Measurements from ENCODE around the gene YWHAQ. TPM values are rescaled to one million over a fixed set of nuclear protein-coding genes. Genes with fewer than 3 reads are reported as not detected.

Gene YWHAQ
- 100 to 1,000 TPM; 382 to 483 (median 439) TPM for polyA plus RNA-seq (ENCODE audit: insufficient read length in 3 of 3)
- long read RNA-seq, donor 1, transcript YWHAQ-202 (5 exons, 2,216 nt) = minor isoform, 29 of 85 reads
- long read RNA-seq, donor 1, transcript YWHAQ-201 (6 exons, 2,208 nt) = major isoform, 56 of 85 reads
- long read RNA-seq, donor 1, partial matches to known transcripts = 0 of 85 reads
- long read RNA-seq, donor 1, other reads (novel, unspliced or antisense) = 0 of 85 reads
- long read RNA-seq, donor 2, transcript YWHAQ-201 (6 exons, 2,208 nt) = major isoform, 59 of 100 reads
- long read RNA-seq, donor 2, transcript YWHAQ-202 (5 exons, 2,216 nt) = minor isoform, 18 of 100 reads
- long read RNA-seq, donor 2, partial matches to known transcripts = 23 of 100 reads
- long read RNA-seq, donor 2, other reads (novel, unspliced or antisense) = 0 of 100 reads
- long read RNA-seq, donor 3, transcript YWHAQ-201 (6 exons, 2,208 nt) = major isoform, 115 of 142 reads
- long read RNA-seq, donor 3, transcript YWHAQ-202 (5 exons, 2,216 nt) = minor isoform, 27 of 142 reads
- long read RNA-seq, donor 3, partial matches to known transcripts = 0 of 142 reads
- long read RNA-seq, donor 3, other reads (novel, unspliced or antisense) = 0 of 142 reads
- long read RNA-seq, donor 4, transcript YWHAQ-202 (5 exons, 2,216 nt) = minor isoform, 16 of 94 reads
- long read RNA-seq, donor 4, transcript YWHAQ-201 (6 exons, 2,208 nt) = major isoform, 73 of 94 reads
- long read RNA-seq, donor 4, partial matches to known transcripts = 5 of 94 reads
- long read RNA-seq, donor 4, other reads (novel, unspliced or antisense) = 0 of 94 reads
- long read RNA-seq, donor 5 = 0 reads
- long read RNA-seq, donor 6, transcript YWHAQ-202 (5 exons, 2,216 nt) = minor isoform, 20 of 113 reads
- long read RNA-seq, donor 6, transcript YWHAQ-201 (6 exons, 2,208 nt) = major isoform, 70 of 113 reads
- long read RNA-seq, donor 6, partial matches to known transcripts = 23 of 113 reads
- long read RNA-seq, donor 6, other reads (novel, unspliced or antisense) = 0 of 113 reads
- long read RNA-seq, donor 7, transcript YWHAQ-202 (5 exons, 2,216 nt) = minor isoform, 25 of 93 reads
- long read RNA-seq, donor 7, transcript YWHAQ-201 (6 exons, 2,208 nt) = major isoform, 61 of 93 reads
- long read RNA-seq, donor 7, partial matches to known transcripts = 7 of 93 reads
- long read RNA-seq, donor 7, other reads (novel, unspliced or antisense) = 0 of 93 reads
- long read RNA-seq, donor 8, transcript YWHAQ-201 (6 exons, 2,208 nt) = major isoform, 117 of 196 reads
- long read RNA-seq, donor 8, transcript YWHAQ-202 (5 exons, 2,216 nt) = minor isoform, 45 of 196 reads
- long read RNA-seq, donor 8, partial matches to known transcripts = 34 of 196 reads
- long read RNA-seq, donor 8, other reads (novel, unspliced or antisense) = 0 of 196 reads
- long read RNA-seq, donor 9, transcript YWHAQ-201 (6 exons, 2,208 nt) = major isoform, 98 of 122 reads
- long read RNA-seq, donor 9, transcript YWHAQ-202 (5 exons, 2,216 nt) = minor isoform, 24 of 122 reads
- long read RNA-seq, donor 9, partial matches to known transcripts = 0 of 122 reads
- long read RNA-seq, donor 9, other reads (novel, unspliced or antisense) = 0 of 122 reads
- long read RNA-seq, donor 10, transcript YWHAQ-201 (6 exons, 2,208 nt) = major isoform, 59 of 131 reads
- long read RNA-seq, donor 10, transcript YWHAQ-202 (5 exons, 2,216 nt) = minor isoform, 28 of 131 reads
- long read RNA-seq, donor 10, partial matches to known transcripts = 44 of 131 reads
- long read RNA-seq, donor 10, other reads (novel, unspliced or antisense) = 0 of 131 reads
- long read RNA-seq, donor 11, transcript YWHAQ-202 (5 exons, 2,216 nt) = minor isoform, 16 of 85 reads
- long read RNA-seq, donor 11, transcript YWHAQ-201 (6 exons, 2,208 nt) = major isoform, 69 of 85 reads
- long read RNA-seq, donor 11, partial matches to known transcripts = 0 of 85 reads
- long read RNA-seq, donor 11, other reads (novel, unspliced or antisense) = 0 of 85 reads
- long read RNA-seq, donor 12, transcript YWHAQ-202 (5 exons, 2,216 nt) = minor isoform, 9 of 28 reads
- long read RNA-seq, donor 12, transcript YWHAQ-201 (6 exons, 2,208 nt) = major isoform, 19 of 28 reads
- long read RNA-seq, donor 12, partial matches to known transcripts = 0 of 28 reads
- long read RNA-seq, donor 12, other reads (novel, unspliced or antisense) = 0 of 28 reads
- long read RNA-seq, donor 13, transcript YWHAQ-201 (6 exons, 2,208 nt) = major isoform, 127 of 215 reads
- long read RNA-seq, donor 13, transcript YWHAQ-202 (5 exons, 2,216 nt) = minor isoform, 51 of 215 reads
- long read RNA-seq, donor 13, partial matches to known transcripts = 37 of 215 reads
- long read RNA-seq, donor 13, other reads (novel, unspliced or antisense) = 0 of 215 reads
- long read RNA-seq, donor 14, transcript YWHAQ-202 (5 exons, 2,216 nt) = minor isoform, 20 of 98 reads
- long read RNA-seq, donor 14, transcript YWHAQ-201 (6 exons, 2,208 nt) = major isoform, 67 of 98 reads
- long read RNA-seq, donor 14, partial matches to known transcripts = 11 of 98 reads
- long read RNA-seq, donor 14, other reads (novel, unspliced or antisense) = 0 of 98 reads
- long read RNA-seq, donor 15, transcript YWHAQ-202 (5 exons, 2,216 nt) = minor isoform, 11 of 69 reads
- long read RNA-seq, donor 15, transcript YWHAQ-201 (6 exons, 2,208 nt) = major isoform, 47 of 69 reads
- long read RNA-seq, donor 15, partial matches to known transcripts = 11 of 69 reads
- long read RNA-seq, donor 15, other reads (novel, unspliced or antisense) = 0 of 69 reads
- long read RNA-seq, donor 16, transcript YWHAQ-201 (6 exons, 2,208 nt) = major isoform, 217 of 304 reads
- long read RNA-seq, donor 16, transcript YWHAQ-202 (5 exons, 2,216 nt) = minor isoform, 52 of 304 reads
- long read RNA-seq, donor 16, partial matches to known transcripts = 35 of 304 reads
- long read RNA-seq, donor 16, other reads (novel, unspliced or antisense) = 0 of 304 reads

- DNase-seq (ENCODE audit: extremely low read depth in 1 of 11, low read depth in 9 of 11, low spot score in 4 of 11) = peak; percentile 97 to 99 (median 98)
These were observed at the start of gene YWHAQ for GRCh38 chr2:9630736-9631552. Gene YWHAQ, minus strand, starts transcription at chr2:9630997. Its CDS starts 545 bp downstream, at chr2:9630452.

GRCh38 chr2:9680082-9680481, 49.3 kb upstream of the YWHAQ start:
- DNase-seq (ENCODE audit: extremely low read depth in 1 of 11, low read depth in 9 of 11, low spot score in 4 of 11) = no peak

- no peak for DNase-seq (ENCODE audit: extremely low read depth in 1 of 11, low read depth in 9 of 11, low spot score in 4 of 11)
These were observed 48.4 kb upstream of the YWHAQ start for GRCh38 chr2:9679218-9679617.

- DNase-seq (ENCODE audit: extremely low read depth in 1 of 11, low read depth in 9 of 11, low spot score in 4 of 11) = no peak
These were observed 47.7 kb upstream of the YWHAQ start for GRCh38 chr2:9678544-9678943.

- peak in 1 of 11 donors; percentile 36 for DNase-seq (ENCODE audit: extremely low read depth in 1 of 11, low read depth in 9 of 11, low spot score in 4 of 11)
These were observed 44.9 kb upstream of the YWHAQ start for GRCh38 chr2:9675415-9676351.

- DNase-seq (ENCODE audit: extremely low read depth in 1 of 11, low read depth in 9 of 11, low spot score in 4 of 11) = no peak
These were observed 44.2 kb upstream of the YWHAQ start for GRCh38 chr2:9674891-9675414.

GRCh38 chr2:9673914-9674481, 43.2 kb upstream of the YWHAQ start:
- DNase-seq (ENCODE audit: extremely low read depth in 1 of 11, low read depth in 9 of 11, low spot score in 4 of 11) = no peak

- no peak for DNase-seq (ENCODE audit: extremely low read depth in 1 of 11, low read depth in 9 of 11, low spot score in 4 of 11)
These were observed 38.0 kb upstream of the YWHAQ start for GRCh38 chr2:9668687-9669345.

GRCh38 chr2:9667826-9668225, 37.0 kb upstream of the YWHAQ start:
- no peak for DNase-seq (ENCODE audit: extremely low read depth in 1 of 11, low read depth in 9 of 11, low spot score in 4 of 11)

GRCh38 chr2:9666306-9666705, 35.5 kb upstream of the YWHAQ start:
- no peak for DNase-seq (ENCODE audit: extremely low read depth in 1 of 11, low read depth in 9 of 11, low spot score in 4 of 11)

- no peak for DNase-seq (ENCODE audit: extremely low read depth in 1 of 11, low read depth in 9 of 11, low spot score in 4 of 11)
These were observed 35.1 kb upstream of the YWHAQ start for GRCh38 chr2:9665898-9666297.

- DNase-seq (ENCODE audit: extremely low read depth in 1 of 11, low read depth in 9 of 11, low spot score in 4 of 11) = no peak
These were observed 33.6 kb upstream of the YWHAQ start for GRCh38 chr2:9664365-9664764.
